EH (cell line): Measurements from ENCODE around the gene OR1L6.

ENCODE experiments used
- DNase-seq: peaks from one replicate; pipeline ENCODE4 v3.0.0-alpha.2; 2015; ENCODE audit warnings: low read depth

Gene OR1L6, protein sequence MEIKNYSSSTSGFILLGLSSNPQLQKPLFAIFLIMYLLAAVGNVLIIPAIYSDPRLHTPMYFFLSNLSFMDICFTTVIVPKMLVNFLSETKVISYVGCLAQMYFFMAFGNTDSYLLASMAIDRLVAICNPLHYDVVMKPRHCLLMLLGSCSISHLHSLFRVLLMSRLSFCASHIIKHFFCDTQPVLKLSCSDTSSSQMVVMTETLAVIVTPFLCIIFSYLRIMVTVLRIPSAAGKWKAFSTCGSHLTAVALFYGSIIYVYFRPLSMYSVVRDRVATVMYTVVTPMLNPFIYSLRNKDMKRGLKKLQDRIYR

DNA sequence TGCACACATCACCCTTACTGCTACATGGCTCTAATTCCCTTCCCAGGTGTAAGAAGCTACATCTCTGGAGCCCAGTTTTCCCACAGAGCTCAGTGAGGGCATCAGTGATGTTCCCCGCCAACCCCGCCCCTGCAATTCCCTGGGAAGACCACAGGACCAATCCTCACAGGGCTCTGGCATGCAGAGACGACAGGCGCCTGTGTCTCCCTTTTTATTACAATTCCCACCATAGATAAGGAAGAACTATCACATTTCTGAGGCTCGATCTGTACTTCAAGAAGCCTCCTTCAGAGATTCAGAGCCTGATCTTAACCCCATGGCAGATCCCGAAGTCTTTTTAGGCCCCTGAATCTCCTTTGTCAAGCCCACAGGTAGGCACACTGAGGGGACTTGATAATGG lies at the start of gene OR1L6:
Gene OR1L6 (plus strand): TSS at position 301 of the 400 bp plus-strand sequence. CDS start 7,545 bp downstream, outside the sequence.
- DNase-seq, result no peak

DNA sequence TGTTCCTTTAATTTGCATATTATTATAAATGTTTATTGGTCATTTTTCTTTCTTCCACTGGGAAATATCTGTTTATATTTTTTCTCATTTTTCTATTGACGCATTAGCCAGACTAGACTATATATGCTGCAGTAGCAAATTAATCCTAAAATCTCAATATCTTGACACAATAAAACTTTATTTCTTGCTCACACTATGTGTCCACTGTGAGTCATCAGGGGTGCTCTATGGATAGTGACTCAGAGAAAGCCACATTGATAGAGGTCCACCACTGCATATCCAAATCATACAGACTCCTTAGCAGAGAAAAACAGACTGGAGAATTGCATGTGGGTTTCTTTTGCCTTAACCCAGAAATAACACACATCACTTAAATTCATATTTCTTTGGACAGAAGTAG lies 46.4 kb upstream of the OR1L6 start:
- peak; percentile 2 for DNase-seq

DNA sequence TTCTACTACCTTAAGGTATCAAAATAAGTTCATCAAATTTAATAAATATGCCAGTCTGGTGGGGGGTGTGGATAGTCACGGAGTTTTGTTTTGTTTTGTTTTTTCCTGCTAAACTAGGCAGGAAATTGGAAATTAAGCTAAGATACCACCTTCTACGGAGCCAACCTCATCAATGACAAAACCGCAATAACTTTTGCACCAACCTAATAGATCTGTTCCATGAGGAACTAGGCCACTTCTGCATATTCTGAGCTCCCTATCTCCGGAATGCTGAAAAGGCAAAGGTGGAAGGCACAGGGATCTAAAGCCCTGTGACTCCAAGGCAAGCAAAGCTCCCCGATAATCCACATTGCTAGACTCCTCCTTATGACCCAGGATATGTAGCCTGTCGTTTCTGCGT lies 24.1 kb upstream of the OR1L6 start:
- DNase-seq, result no peak

GRCh38 chr9:122719218-122719617 lies 22.9 kb upstream of the OR1L6 start:
- no peak for DNase-seq

DNA sequence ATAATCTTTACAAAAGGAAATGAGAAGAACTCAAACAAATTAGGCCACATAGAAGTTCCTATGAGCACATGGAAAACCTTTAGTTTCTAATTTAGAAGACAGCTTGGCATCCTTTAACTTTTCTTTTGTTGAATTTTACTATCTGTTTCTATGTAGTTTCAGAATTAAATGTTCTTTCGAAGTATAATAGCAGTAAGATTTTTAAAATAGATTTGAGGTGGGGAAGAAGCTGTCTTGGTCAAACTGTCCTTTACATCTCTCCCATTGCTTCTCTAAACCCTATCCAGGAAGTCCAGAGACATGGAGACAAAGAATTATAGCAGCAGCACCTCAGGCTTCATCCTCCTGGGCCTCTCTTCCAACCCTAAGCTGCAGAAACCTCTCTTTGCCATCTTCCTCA lies 18.4 kb upstream of the OR1L6 start, which contains the start of gene OR1L4:
Gene OR1L4 (plus strand): TSS at position 301 of the 400 bp plus-strand sequence. CDS start 0 bp downstream, at position 301.
- no peak for DNase-seq

DNA sequence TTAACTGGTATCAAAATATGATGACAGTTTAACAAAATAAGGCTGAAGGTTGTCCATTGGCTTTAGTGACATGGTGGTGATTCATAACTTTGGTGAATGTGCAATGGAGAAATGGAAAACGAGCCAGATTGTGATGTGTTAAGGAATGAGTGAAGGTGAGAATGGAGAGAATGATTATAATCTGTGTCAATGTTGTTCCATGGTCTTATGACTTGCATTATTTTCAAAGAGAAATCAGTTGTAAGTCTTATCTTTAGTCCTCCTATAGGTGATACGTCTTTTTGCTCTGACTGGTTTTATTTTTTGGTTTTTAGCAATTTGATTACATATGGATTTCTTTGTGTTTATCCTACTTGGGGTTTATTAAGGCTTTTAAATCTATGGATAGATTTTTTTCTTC lies 12.7 kb downstream of the OR1L6 start:
- no peak for DNase-seq

- DNase-seq, result no peak
Measured at GRCh38 chr9:122767817-122768216, 25.7 kb downstream of the OR1L6 start.

DNA sequence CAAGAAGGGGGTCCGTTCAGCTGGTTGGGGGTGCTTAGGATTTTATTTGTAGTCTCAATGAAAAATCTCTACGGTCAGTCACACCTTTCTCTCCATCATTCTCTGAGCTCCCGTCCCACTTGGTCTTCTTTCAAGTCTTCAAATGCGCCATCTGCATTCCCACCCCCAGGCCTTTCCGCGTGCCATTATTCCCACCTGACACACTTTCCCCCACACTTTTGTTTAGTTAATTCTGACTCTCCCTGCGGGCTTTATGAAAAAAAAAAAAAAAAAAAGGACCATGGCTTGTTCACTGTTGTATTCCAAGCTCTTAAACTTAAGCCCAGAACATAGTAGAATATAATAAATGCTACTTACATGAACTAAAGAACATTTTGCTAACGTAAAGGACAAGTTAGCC lies 34.9 kb downstream of the OR1L6 start:
- DNase-seq, result no peak

- DNase-seq, result peak; percentile 77
Measured at GRCh38 chr9:122777935-122778627, 36.0 kb downstream of the OR1L6 start.

- no peak for DNase-seq
Measured at GRCh38 chr9:122779181-122779580, 37.1 kb downstream of the OR1L6 start.

DNA sequence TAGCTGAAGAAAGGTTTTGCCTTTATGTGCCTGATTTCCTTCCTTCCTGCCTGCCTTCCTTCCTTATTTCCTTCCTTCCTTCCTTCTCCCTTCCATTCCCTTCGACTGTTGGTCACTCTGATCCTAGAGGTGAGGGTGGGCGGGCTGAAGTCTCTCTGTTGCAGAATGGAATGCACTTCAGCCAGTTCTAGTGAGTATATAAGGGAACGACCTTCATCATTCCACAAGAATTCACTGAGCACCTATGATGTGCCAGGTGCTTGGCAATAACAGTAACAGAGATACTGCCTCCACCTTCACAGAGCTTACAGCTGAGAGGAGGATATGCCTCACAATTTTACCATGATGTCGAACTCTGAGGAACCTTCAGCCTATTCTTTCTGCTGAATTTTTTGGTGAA lies 37.9 kb downstream of the OR1L6 start:
- DNase-seq, result no peak

DNA sequence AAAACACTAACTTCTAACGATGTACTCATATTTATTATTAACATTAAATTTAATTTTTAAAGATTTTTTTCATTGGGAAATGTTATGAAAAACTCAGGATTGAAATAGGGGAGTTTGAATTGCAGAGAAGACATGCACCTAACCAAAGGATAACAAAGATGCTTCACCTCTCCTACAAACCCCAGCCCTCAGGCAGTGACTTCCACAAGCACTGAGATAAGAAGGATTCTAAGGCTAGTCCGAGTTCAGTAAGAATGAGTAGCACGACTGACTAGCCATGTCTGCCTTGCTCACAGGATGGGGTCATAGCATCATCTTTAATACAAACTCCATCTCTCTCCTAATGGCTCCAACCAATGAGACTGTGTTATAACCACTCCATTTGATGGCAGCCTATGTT lies 39.6 kb downstream of the OR1L6 start:
- no peak for DNase-seq

DNA sequence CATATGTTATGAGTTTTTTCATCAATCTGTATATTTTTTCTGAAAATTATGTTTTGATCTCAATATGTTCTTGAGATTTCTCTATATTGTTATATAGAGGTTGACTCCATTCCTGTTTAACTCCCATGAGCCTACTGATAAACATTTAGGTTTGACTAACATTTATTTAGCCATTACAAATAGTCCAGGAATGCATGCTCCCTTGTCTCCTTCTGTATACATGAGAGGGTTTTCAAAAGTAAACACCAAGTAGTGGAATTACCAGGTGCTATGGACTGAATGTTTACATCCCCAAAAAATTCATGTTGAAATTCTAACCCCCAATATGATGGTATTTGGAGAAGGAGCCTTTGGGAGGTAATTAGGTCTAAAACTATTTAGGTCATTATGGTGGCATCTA lies 43.2 kb downstream of the OR1L6 start:
- DNase-seq, result no peak

DNA sequence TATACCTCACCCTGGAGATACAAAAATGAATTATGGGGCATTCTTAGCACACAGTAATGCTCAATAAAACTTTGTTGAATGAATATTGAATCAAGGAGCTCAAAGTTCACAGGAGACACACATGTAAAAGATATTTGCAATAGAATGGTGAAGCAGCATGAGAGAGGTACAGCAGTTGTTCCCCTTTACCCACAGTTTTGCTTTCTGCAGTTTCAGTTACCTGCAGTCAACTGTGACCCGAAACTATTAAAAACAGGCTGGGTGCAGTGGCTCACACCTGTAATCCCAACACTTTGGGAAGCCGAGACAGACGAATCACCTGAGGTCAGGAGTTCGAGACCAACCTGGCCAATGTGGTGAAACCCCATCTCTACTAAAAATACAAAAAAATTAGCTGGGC lies 44.2 kb downstream of the OR1L6 start:
- DNase-seq, result no peak

- DNase-seq, result no peak
Measured at GRCh38 chr9:122788831-122789230, 46.7 kb downstream of the OR1L6 start, which contains the start of gene OR5C1. Gene OR5C1, plus strand, starts transcription at chr9:122788933. Its CDS starts 0 bp downstream, at chr9:122788933.

DNA sequence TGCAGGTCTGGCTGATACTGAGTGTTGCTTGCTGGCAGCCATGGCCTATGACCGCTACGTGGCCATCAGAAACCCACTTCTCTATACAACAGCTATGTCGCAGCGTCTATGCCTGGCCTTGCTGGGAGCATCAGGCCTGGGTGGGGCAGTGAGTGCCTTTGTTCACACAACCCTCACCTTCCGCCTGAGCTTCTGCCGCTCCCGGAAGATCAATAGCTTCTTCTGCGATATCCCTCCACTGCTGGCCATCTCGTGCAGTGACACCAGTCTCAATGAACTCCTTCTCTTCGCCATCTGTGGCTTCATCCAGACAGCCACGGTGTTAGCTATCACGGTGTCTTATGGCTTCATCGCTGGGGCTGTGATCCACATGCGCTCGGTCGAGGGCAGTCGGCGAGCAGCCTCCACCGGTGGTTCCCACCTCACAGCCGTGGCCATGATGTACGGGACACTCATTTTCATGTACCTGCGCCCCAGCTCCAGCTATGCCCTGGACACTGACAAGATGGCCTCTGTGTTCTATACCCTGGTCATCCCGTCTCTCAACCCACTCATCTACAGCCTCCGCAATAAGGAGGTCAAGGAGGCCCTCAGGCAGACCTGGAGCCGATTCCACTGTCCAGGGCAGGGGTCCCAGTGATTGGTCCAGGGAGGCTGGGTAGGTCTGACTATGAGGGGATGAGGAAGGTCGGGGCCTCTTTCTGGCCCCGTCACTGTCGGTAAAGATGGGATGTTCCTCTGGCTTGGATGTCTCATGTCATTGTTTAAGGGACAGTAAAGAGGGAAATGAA lies 47.3 kb downstream of the OR1L6 start:
- DNase-seq, result no peak

DNA sequence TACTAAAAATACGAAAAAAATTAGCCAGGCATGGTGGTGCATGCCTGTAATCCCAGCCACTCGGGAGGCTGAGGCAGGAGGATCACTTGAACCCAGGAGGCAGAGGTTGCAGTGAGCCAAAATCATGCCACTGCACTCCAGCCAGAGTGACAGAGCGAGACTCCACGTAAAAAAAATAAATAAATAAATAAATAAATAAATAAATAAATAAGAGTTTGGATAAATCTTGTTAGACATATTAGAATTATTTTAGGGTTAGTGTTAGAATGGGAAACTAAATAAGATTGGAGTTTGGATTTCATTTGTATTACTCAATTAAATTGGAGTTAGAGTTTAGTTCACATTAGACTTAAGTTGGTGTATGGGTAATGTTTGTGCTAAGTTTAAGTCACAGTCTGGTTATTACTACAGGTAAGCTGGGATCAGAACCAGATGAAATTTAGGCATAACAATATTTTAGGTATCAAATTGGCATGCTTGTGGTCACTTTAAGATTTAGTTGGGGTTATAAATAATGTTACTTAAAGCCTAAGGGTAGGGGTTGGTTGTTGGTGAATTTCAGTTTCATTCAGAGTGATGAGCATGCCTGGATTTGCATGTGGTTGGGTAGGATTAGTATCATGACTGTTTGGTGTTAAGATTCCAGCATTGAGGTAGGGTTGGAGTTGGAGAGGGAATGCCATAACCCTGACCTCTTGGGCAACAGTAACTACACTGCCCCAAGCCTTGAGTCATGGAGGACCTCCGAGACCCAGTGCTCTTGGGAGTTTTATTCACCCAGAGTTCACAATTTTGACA lies 50.0 kb downstream of the OR1L6 start:
- no peak for DNase-seq

GRCh38 chr9:122797316-122798063 lies 55.4 kb downstream of the OR1L6 start:
- DNase-seq, result no peak
